Activated CD8-positive, alpha-beta memory T cell treated with anti-CD3 and anti-CD28 coated beads for 36 hours (primary cell): Measurements from ENCODE around the gene DCAF11. TPM values are rescaled to one million over a fixed set of nuclear protein-coding genes. Genes with fewer than 3 reads are reported as not detected.

Source experiments
- CTCF ChIA-PET: fragments of 350-600 bp; sonication (Branson Sonifier 250); formaldehyde crosslinking; loops from one replicate; lab custom pipeline; 2021; ENCODE audit warnings: antibody characterized with exemption; lab: Charles Lee
- POLR2A ChIA-PET: fragments of 350-600 bp; sonication (Branson Sonifier 250); formaldehyde crosslinking; loops from one replicate; lab custom pipeline; 2021; ENCODE audit warnings: antibody characterized with exemption; lab: Charles Lee
- total RNA-seq, 2 experiments: library from RNA; stranded (reverse); gene quantifications; one replicate each; pipeline ENCODE4 v1.2.3, GENCODE V29; 2021

The DCAF11 gene
- total RNA-seq, result 10 to 100 TPM; 60.3 to 69.1 TPM

GRCh38 chr14:24114532-24115421, at the start of gene DCAF11, which contains the start of gene NRL:
Gene DCAF11, plus strand, starts transcription at chr14:24114777. Its CDS starts 818 bp downstream, at chr14:24115595.
Gene NRL, minus strand, starts transcription at chr14:24114949. Its CDS starts 32,101 bp downstream, at chr14:24082848.
- POLR2A ChIA-PET, result interaction anchor here (1.0 to 3.6 kb wide), 10 partner anchors 20 to 128 kb away, joined by 3 to 31 read pairs (median 9); partner anchors contain the start of genes CHMP4A, EMC9, IRF9 and PCK2
- CTCF ChIA-PET, result interaction anchor here (0.6 to 3.2 kb wide), 12 partner anchors 12 to 218 kb away, joined by 3 to 13 read pairs (median 6); partner anchors contain the start of genes EMC9, IRF9, PSME1 and PSME2

- ChIA-PET POLR2A (no interaction called here), CTCF (no interaction called here)
These were observed 49.7 kb upstream of the DCAF11 start for GRCh38 chr14:24064856-24065255.

- ChIA-PET CTCF (no interaction called here), POLR2A (interaction anchor here (0.6 kb wide), 1 partner anchor 122 kb away, joined by 3 read pairs; no protein-coding TSS in a partner anchor)
These were observed 49.2 kb upstream of the DCAF11 start for GRCh38 chr14:24065408-24065807.

GRCh38 chr14:24066496-24067132, 48.0 kb upstream of the DCAF11 start:
- CTCF ChIA-PET, result interaction anchor here (1.0 kb wide), 1 partner anchor 8 kb away, joined by 3 read pairs; no protein-coding TSS in a partner anchor

GRCh38 chr14:24067133-24068082, 47.2 kb upstream of the DCAF11 start:
- ChIA-PET POLR2A (no interaction called here), CTCF (interaction anchor here (1.0 to 1.2 kb wide), 2 partner anchors 9 to 22 kb away, joined by 3 read pairs; no protein-coding TSS in a partner anchor)

More at GRCh38 chr14:24066496-24067132, 48.0 kb upstream of the DCAF11 start:
- POLR2A ChIA-PET, result no interaction called here

GRCh38 chr14:24068711-24069410, 45.7 kb upstream of the DCAF11 start:
- ChIA-PET POLR2A (no interaction called here), CTCF (interaction anchor here (1.2 to 2.6 kb wide), 3 partner anchors 10 to 22 kb away, joined by 3 to 13 read pairs (median 6); no protein-coding TSS in a partner anchor)

GRCh38 chr14:24069411-24069735, 45.2 kb upstream of the DCAF11 start:
- ChIA-PET CTCF (interaction anchor here (0.8 to 2.6 kb wide), 3 partner anchors 11 to 28 kb away, joined by 3 to 13 read pairs (median 6); no protein-coding TSS in a partner anchor), POLR2A (no interaction called here)

- ChIA-PET POLR2A (interaction anchor here (0.6 to 1.5 kb wide), 2 partner anchors 10 to 17 kb away, joined by 3 to 4 read pairs; no protein-coding TSS in a partner anchor), CTCF (interaction anchor here (1.0 to 2.6 kb wide), 6 partner anchors 12 to 36 kb away, joined by 3 to 13 read pairs (median 5); partner anchors contain the start of gene CARMIL3)
These were observed 44.1 kb upstream of the DCAF11 start for GRCh38 chr14:24070285-24071143.

GRCh38 chr14:24071144-24071697, 43.4 kb upstream of the DCAF11 start, which contains the start of gene CPNE6:
Gene CPNE6, plus strand, starts transcription at chr14:24071562. Its CDS starts 1,375 bp downstream, at chr14:24072937.
- ChIA-PET CTCF (interaction anchor here (1.0 to 2.4 kb wide), 5 partner anchors 13 to 37 kb away, joined by 3 to 8 read pairs (median 4); partner anchors contain the start of gene CARMIL3), POLR2A (interaction anchor here (0.6 to 1.5 kb wide), 2 partner anchors 9 to 17 kb away, joined by 3 to 4 read pairs; no protein-coding TSS in a partner anchor)

- ChIA-PET POLR2A (interaction anchor here (0.6 to 1.5 kb wide), 2 partner anchors 8 to 9 kb away, joined by 3 to 4 read pairs; no protein-coding TSS in a partner anchor), CTCF (interaction anchor here (1.0 to 2.4 kb wide), 4 partner anchors 13 to 38 kb away, joined by 4 to 8 read pairs (median 5); no protein-coding TSS in a partner anchor)
These were observed 42.6 kb upstream of the DCAF11 start for GRCh38 chr14:24071836-24072430.

- ChIA-PET POLR2A (interaction anchor here (0.6 kb wide), 1 partner anchor 8 kb away, joined by 3 read pairs; no protein-coding TSS in a partner anchor), CTCF (interaction anchor here (1.2 to 2.4 kb wide), 3 partner anchors 13 to 16 kb away, joined by 3 to 8 read pairs (median 6); no protein-coding TSS in a partner anchor)
These were observed 42.1 kb upstream of the DCAF11 start for GRCh38 chr14:24072436-24072835.

GRCh38 chr14:24072881-24073877, 41.4 kb upstream of the DCAF11 start:
- ChIA-PET POLR2A (interaction anchor here (0.6 to 1.2 kb wide), 2 partner anchors 8 to 22 kb away, joined by 3 to 4 read pairs; no protein-coding TSS in a partner anchor), CTCF (interaction anchor here (1.2 to 2.4 kb wide), 4 partner anchors 12 to 17 kb away, joined by 3 to 8 read pairs (median 6); no protein-coding TSS in a partner anchor)

GRCh38 chr14:24074625-24075484, 39.7 kb upstream of the DCAF11 start:
- CTCF ChIA-PET, result interaction anchor here (1.1 to 2.3 kb wide), 3 partner anchors 16 to 34 kb away, joined by 3 to 7 read pairs (median 5); partner anchors contain the start of gene CARMIL3
- POLR2A ChIA-PET, result no interaction called here
